Neural cell (in vitro differentiated cells): ENCODE results near the gene ASPM. TPM values are rescaled to one million over a fixed set of nuclear protein-coding genes. Genes with fewer than 3 reads are reported as not detected.
A peak's percentile ranks its signal among the peaks of the same experiment; 100 is the strongest.

Experiments
- H2AFZ ChIP-seq: fragments of 200-600, 300-800 bp; sonication (generic), shearing (Covaris generic); 2 replicates; pipeline ENCODE4 v1.6.0; 2014; ENCODE audit warnings: low read depth, mild to moderate bottlenecking, antibody characterized with exemption, low read length, moderate library complexity
- H3F3A ChIP-seq: fragments of 200-600 bp; shearing (Covaris generic); 2 replicates; pipeline ENCODE4 v1.6.1; 2016; ENCODE audit warnings: mild to moderate bottlenecking, moderate library complexity, mixed read lengths, antibody characterized with exemption, low read length; ENCODE audit not compliant: insufficient read depth, poor library complexity, severe bottlenecking
- H3K27ac ChIP-seq: fragments of 200-600, 300-800 bp; sonication (generic), shearing (Covaris generic); 2 replicates; pipeline ENCODE4 v1.5.1; 2014; ENCODE audit warnings: mild to moderate bottlenecking, low read length, moderate library complexity
- H3K27me3 ChIP-seq: fragments of 300-800, 200-600 bp; sonication (generic), shearing (Covaris generic); 2 replicates; pipeline ENCODE4 v1.6.0; 2014; ENCODE audit warnings: mild to moderate bottlenecking, low read depth, low read length, moderate library complexity; ENCODE audit not compliant: insufficient read depth
- H3K36me3 ChIP-seq: fragments of 300-800, 200-600 bp; sonication (generic), shearing (Covaris generic); 2 replicates; pipeline ENCODE4 v1.5.1; 2014; ENCODE audit warnings: mild to moderate bottlenecking, antibody characterized with exemption, low read length, moderate library complexity; ENCODE audit not compliant: insufficient read depth
- H3K4me2 ChIP-seq: fragments of 300-800, 200-600 bp; sonication (generic), shearing (Covaris generic); 2 replicates; pipeline ENCODE4 v1.6.0; 2014; ENCODE audit warnings: mild to moderate bottlenecking, low read length
- H3K4me3 ChIP-seq: fragments of 300-800, 200-600 bp; sonication (generic), shearing (Covaris generic); 2 replicates; pipeline ENCODE4 v1.5.1; 2014; ENCODE audit warnings: mild to moderate bottlenecking, low read length, moderate library complexity
- H3K79me2 ChIP-seq: fragments of 200-600 bp; shearing (Covaris generic); replicated peaks from 2 replicates; pipeline ENCODE4 v1.6.0; 2014; ENCODE audit warnings: mild to moderate bottlenecking, low read length, moderate library complexity; ENCODE audit not compliant: insufficient read depth
- H3K9ac ChIP-seq: fragments of 300-800, 200-600 bp; sonication (generic), shearing (Covaris generic); 2 replicates; pipeline ENCODE4 v1.6.1; 2016; ENCODE audit warnings: mild to moderate bottlenecking, low read length, mixed read lengths
- H3K9me2 ChIP-seq: fragments of 200-600 bp; shearing (Covaris generic); 2 replicates; pipeline ENCODE4 v1.6.1; 2016; ENCODE audit warnings: mild to moderate bottlenecking, low read length, mixed read lengths; ENCODE audit not compliant: insufficient read depth
- H3K9me3 ChIP-seq: fragments of 200-600, 300-800 bp; sonication (generic), shearing (Covaris generic); 2 replicates; pipeline ENCODE4 v1.6.1; 2016; ENCODE audit warnings: mild to moderate bottlenecking, mixed run types, low read length, moderate library complexity, mixed read lengths
- H4K20me1 ChIP-seq: fragments of 200-600 bp; shearing (Covaris generic); 2 replicates; pipeline ENCODE4 v1.6.1; 2016; ENCODE audit warnings: mild to moderate bottlenecking, mixed run types; ENCODE audit not compliant: insufficient read depth
- CTCF ChIP-seq: fragments of 450-650 bp; IDR thresholded peaks from 2 replicates; pipeline ENCODE4 v1.5.1; 2014; ENCODE audit warnings: antibody characterized with exemption, mild to moderate bottlenecking, moderate library complexity; ENCODE audit not compliant: poor library complexity, severe bottlenecking
- EP300 ChIP-seq: fragments of 450-650 bp; conservative IDR thresholded peaks from 2 replicates; pipeline ENCODE4 v1.6.1; 2014; ENCODE audit warnings: antibody characterized with exemption, mild to moderate bottlenecking, moderate library complexity; ENCODE audit not compliant: poor library complexity, severe bottlenecking
- EZH2 ChIP-seq: fragments of 200-600, 300-800 bp; shearing (Covaris generic), sonication (generic); IDR thresholded peaks from 2 replicates; pipeline ENCODE4 v1.6.1; 2014; ENCODE audit warnings: antibody characterized with exemption, low read length, borderline replicate concordance, mild to moderate bottlenecking; ENCODE audit not compliant: insufficient read depth, poor library complexity, severe bottlenecking
- MXI1 ChIP-seq: fragments of 450-650 bp; conservative IDR thresholded peaks from 2 replicates; pipeline ENCODE4 v1.6.1; 2014; ENCODE audit warnings: antibody characterized with exemption, mild to moderate bottlenecking; ENCODE audit not compliant: poor library complexity, severe bottlenecking
- POLR2AphosphoS5 ChIP-seq: IDR thresholded peaks from 2 replicates; pipeline ENCODE4 v1.6.1; 2012
- RAD21 ChIP-seq: fragments of 450-650 bp; conservative IDR thresholded peaks from 2 replicates; pipeline ENCODE4 v1.6.1; 2014; ENCODE audit warnings: antibody characterized with exemption, mild to moderate bottlenecking, moderate library complexity
- REST ChIP-seq: IDR thresholded peaks from 2 replicates; pipeline ENCODE4 v1.6.1; 2012; ENCODE audit warnings: borderline replicate concordance
- SMC3 ChIP-seq: fragments of 450-650 bp; conservative IDR thresholded peaks from 2 replicates; pipeline ENCODE4 v1.6.1; 2014; ENCODE audit warnings: antibody characterized with exemption, mild to moderate bottlenecking, moderate library complexity; ENCODE audit not compliant: poor library complexity
- TAF1 ChIP-seq: IDR thresholded peaks from 2 replicates; pipeline ENCODE4 v1.6.1; 2012; ENCODE audit warnings: low read depth
- polyA plus RNA-seq: library from polyadenylated mRNA; depleted of rRNA; stranded (reverse); fragments of >200 nt; gene quantifications from 2 replicates; pipeline ENCODE4 v1.2.3, GENCODE V29; 2014

The ASPM gene
- polyA plus RNA-seq, 1 donor from 2014 or later = 0.87 TPM

- Histone ChIP-seq H3K9me2 (no peaks in the 10 kb centered on the region), H3K79me2 (no peaks in the 10 kb centered on the region), H3K36me3 (peaks cover 13% of the 10 kb centered on the region), H3K9ac (no peak overlapping the region), H3K4me2 (no peak overlapping the region), H3K9me3 (no peaks in the 10 kb centered on the region), H4K20me1 (no peaks in the 10 kb centered on the region), H2AFZ (no peak overlapping the region), H3K4me3 (no peak overlapping the region), H3K27me3 (no peaks in the 10 kb centered on the region), H3F3A (no peaks in the 10 kb centered on the region), H3K27ac (no peak overlapping the region)
- TF ChIP-seq REST (no peak), EZH2 (no peak)
Observed at GRCh38 chr1:197181982-197182381, 35.5 kb upstream of the ASPM start.

- Histone ChIP-seq H3K4me2 (no peak overlapping the region), H3K9ac (no peak overlapping the region), H3K4me3 (no peak overlapping the region), H3K27me3 (no peaks in the 10 kb centered on the region), H3K36me3 (peaks cover 13% of the 10 kb centered on the region), H3K9me3 (no peaks in the 10 kb centered on the region), H4K20me1 (no peaks in the 10 kb centered on the region), H3K27ac (no peak overlapping the region), H3F3A (no peaks in the 10 kb centered on the region), H2AFZ (no peak overlapping the region), H3K79me2 (no peaks in the 10 kb centered on the region), H3K9me2 (no peaks in the 10 kb centered on the region)
- TF ChIP-seq TAF1 = no peak
- no peak for TF ChIP-seq POLR2AphosphoS5
- no peak for TF ChIP-seq EZH2
- no peak for TF ChIP-seq MXI1
- TF ChIP-seq CTCF = peak; percentile 83
- peak; percentile 83 for TF ChIP-seq RAD21
- no peak for TF ChIP-seq EP300
- no peak for TF ChIP-seq REST
- peak; percentile 82 for TF ChIP-seq SMC3
Observed at GRCh38 chr1:197180252-197180878, 33.9 kb upstream of the ASPM start.
